Tibial artery (tissue), 4 donors: Measurements from ENCODE around the gene TUBA3E.
"Not testable (repeated sequence)": the region's sequence is repeated elsewhere in the genome, so short reads cannot be mapped to it uniquely, and the experiment has no call there.

Source experiments
- DNase-seq, 2 donors: peaks; one replicate each; pipeline ENCODE4 v3.0.0-alpha.2; 2019
- H3K27ac ChIP-seq, 2 donors: fragments of 200-600 bp; sonication (generic) in 1 of 2; 1 replicate in 1 of 2; 2 replicates in 1 of 2; pipeline ENCODE4 v1.5.1; 2018 to 2019; ENCODE audit warnings: mild to moderate bottlenecking in 1 of 2
- H3K27me3 ChIP-seq, 2 donors: fragments of 200-600 bp; sonication (generic) in 1 of 2; one replicate each; pipeline versions ENCODE4 v1.5.1 to v1.6.0; 2016 to 2019
- H3K36me3 ChIP-seq, 3 donors: fragments of 200-600 bp; sonication (generic) in 2 of 3; one replicate each; pipeline ENCODE4 v1.5.1; 2016 to 2019; ENCODE audit warnings: mild to moderate bottlenecking in 2 of 3
- H3K4me1 ChIP-seq, 4 donors: fragments of 200-600 bp; sonication (generic) in 2 of 4; 1 replicate in 3 of 4; 2 replicates in 1 of 4; pipeline ENCODE4 v1.5.1; 2016 to 2019
- H3K4me3 ChIP-seq, 2 donors: fragments of 200-600 bp; sonication (generic) in 1 of 2; 1 replicate in 1 of 2; 2 replicates in 1 of 2; pipeline ENCODE4 v1.5.1; 2018 to 2019; ENCODE audit warnings: mild to moderate bottlenecking in 2 of 2
- H3K9me3 ChIP-seq, 3 donors: fragments of 200-600 bp; sonication (generic) in 1 of 3; one replicate each; pipeline ENCODE4 v1.5.1; 2016 to 2019
- CTCF ChIP-seq, 2 experiments: fragments of 200-600 bp in 1 of 2; fragments of 450-650 bp in 1 of 2; IDR thresholded peaks; one replicate each; pipeline ENCODE4 v1.5.1; 2017 to 2019; ENCODE audit warnings: antibody characterized with exemption in 2 of 2, mild to moderate bottlenecking in 1 of 2, moderate library complexity in 1 of 2
- intact Hi-C: fragments of 100-400 bp; cut with DNase I; formaldehyde crosslinking; loops from one replicate; pipeline ENCODE4 v1.15.0; 2023; ENCODE audit warnings: low total_unique reads

Gene TUBA3E

GRCh38 chr2:130231656-130232055, 33.4 kb upstream of the TUBA3E start:
- intact Hi-C loops: no loop called here
- Histone ChIP-seq H3K4me1 (no peaks in the 10 kb centered on the region), H3K4me3 (no peak overlapping the region), H3K27me3 (peaks cover 0 to 19% of the 10 kb centered on the region in 2 donors), H3K27ac (no peak overlapping the region), H3K36me3 (no peaks in the 10 kb centered on the region), H3K9me3 (no peaks in the 10 kb centered on the region)
- no peak for DNase-seq
- TF ChIP-seq CTCF (IDR thresholded peaks at IDR 0.05): no peak

DNA sequence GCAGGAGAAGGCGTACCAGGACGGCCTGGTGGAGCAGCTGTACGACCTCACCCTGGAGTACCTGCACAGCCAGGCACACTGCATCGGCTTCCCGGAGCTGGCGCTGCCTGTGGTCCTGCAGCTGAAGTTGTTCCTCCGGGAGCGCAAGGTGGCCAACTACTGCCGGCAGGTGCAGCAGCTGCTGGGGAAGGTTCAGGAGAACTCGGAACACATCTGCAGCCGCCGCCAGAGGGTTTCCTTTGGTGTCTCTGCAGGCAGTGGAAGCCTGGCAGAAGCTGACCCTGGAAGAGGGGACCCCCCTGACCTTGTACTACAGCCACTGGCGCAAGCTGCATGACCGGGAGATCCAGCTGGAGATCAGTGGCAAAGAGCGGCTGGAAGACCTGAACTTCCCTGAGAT, 32.7 kb upstream of the TUBA3E start:
- intact Hi-C loops, H3K9me3 ChIP-seq, H3K27ac ChIP-seq, H3K36me3 ChIP-seq, DNase-seq, H3K4me1 ChIP-seq, H3K4me3 ChIP-seq: not testable (repeated sequence)
- peaks cover 0 to 19% of the 10 kb centered on the region in 2 donors for H3K27me3 ChIP-seq

DNA sequence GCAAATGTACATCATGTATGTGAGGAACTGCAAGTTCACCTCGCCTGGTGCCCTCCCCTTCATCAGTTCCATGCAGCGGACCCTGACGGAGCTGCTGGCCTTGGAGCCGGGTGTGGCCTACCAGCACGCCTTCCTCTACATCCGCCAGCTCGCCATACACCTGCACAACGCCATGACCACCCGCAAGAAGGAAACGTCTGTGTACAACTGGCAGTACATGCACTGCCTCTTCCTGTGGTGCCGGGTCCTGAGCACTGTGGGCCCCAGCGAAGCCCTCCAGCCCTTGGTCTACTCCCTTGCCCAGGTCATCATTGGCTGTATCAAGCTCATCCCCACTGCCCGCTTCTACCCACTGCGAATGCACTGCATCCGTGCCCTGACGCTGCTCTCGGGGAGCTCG, 32.1 kb upstream of the TUBA3E start:
- DNase-seq, H3K27ac ChIP-seq, intact Hi-C loops, H3K9me3 ChIP-seq, H3K4me3 ChIP-seq, H3K36me3 ChIP-seq, H3K4me1 ChIP-seq: not testable (repeated sequence)
- peaks cover 0 to 19% of the 10 kb centered on the region in 2 donors for H3K27me3 ChIP-seq

DNA sequence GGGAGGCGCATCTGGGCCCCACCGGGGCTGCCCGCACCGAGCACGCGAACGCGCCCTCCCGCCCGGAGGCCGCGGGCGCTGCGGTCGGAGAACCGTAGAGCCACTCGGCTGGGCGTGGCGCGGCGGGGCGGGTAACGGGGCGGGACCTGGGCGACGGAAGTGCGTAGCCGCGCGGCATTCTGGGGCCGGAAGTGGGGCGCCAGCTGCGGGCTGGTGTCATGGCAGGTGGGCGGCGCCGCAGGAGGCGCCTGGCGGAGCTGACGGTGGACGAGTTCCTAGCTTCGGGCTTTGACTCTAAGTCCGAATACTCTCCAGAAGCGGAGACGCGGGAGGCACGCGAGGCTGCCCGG, 30.9 kb upstream of the TUBA3E start:
- H3K9me3 ChIP-seq, H3K4me1 ChIP-seq, H3K36me3 ChIP-seq, intact Hi-C loops, H3K4me3 ChIP-seq, DNase-seq, H3K27ac ChIP-seq: not testable (repeated sequence)
- H3K27me3 ChIP-seq: peaks cover 0 to 19% of the 10 kb centered on the region in 2 donors

GRCh38 chr2:130228467-130229160, 30.4 kb upstream of the TUBA3E start:
- H3K4me1 ChIP-seq, H3K36me3 ChIP-seq, H3K9me3 ChIP-seq, H3K4me3 ChIP-seq, H3K27ac ChIP-seq, intact Hi-C loops, DNase-seq: not testable (repeated sequence)
- H3K27me3 ChIP-seq: peaks cover 0 to 19% of the 10 kb centered on the region in 2 donors

DNA sequence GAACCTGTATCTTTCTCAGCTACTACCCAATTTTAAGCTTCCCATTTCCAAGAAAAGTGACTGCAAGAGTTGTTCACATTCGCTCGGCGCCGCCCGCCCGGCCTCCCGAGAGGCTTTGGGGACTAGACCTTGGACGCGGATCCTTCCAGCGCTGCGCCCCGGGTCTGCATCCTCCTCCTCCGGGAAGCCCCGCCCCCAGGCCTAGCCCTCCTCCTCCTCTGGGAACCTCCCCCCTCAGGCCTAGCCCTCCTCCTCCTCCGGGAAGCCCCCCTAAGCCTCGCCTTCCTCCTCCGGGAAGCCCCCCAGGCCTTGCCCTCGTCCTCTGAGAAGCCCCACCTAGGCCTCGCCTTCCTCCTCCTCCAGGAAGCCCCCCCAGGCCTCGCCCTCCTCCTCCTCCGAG, 29.8 kb upstream of the TUBA3E start:
- H3K36me3 ChIP-seq, H3K4me3 ChIP-seq, intact Hi-C loops, H3K27ac ChIP-seq, H3K4me1 ChIP-seq, H3K9me3 ChIP-seq, DNase-seq: not testable (repeated sequence)
- peaks cover 0 to 19% of the 10 kb centered on the region in 2 donors for H3K27me3 ChIP-seq

- DNase-seq, H3K36me3 ChIP-seq, H3K9me3 ChIP-seq, H3K4me1 ChIP-seq, H3K27ac ChIP-seq, intact Hi-C loops, H3K4me3 ChIP-seq, H3K27me3 ChIP-seq: not testable (repeated sequence)
These were observed 24.3 kb upstream of the TUBA3E start for GRCh38 chr2:130222523-130222922.

DNA sequence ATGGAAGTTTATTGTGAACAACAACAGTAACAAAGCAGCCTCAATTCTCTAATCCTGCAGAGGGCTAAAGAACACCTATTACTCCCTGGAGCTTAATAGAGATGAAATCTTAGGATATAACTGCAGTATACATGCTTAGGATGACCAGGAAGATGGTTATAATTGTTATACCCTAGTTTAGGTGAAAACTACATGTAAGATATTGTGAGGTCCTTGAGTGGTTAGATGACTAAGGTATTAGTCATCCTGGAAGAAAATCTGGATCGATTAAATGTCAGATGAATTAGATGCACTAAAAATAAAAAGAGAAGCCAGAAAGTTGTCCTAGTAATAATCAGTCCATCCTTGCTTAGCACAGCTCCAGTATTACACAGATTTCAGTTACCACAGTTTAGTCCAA, 22.3 kb upstream of the TUBA3E start:
- H3K27ac ChIP-seq, H3K27me3 ChIP-seq, intact Hi-C loops, H3K9me3 ChIP-seq, H3K4me1 ChIP-seq, H3K36me3 ChIP-seq, H3K4me3 ChIP-seq, DNase-seq: not testable (repeated sequence)

- H3K4me3 ChIP-seq, H3K9me3 ChIP-seq, intact Hi-C loops, H3K27me3 ChIP-seq, H3K27ac ChIP-seq, DNase-seq, H3K4me1 ChIP-seq, H3K36me3 ChIP-seq: not testable (repeated sequence)
These were observed 20.9 kb upstream of the TUBA3E start for GRCh38 chr2:130219147-130219546.

DNA sequence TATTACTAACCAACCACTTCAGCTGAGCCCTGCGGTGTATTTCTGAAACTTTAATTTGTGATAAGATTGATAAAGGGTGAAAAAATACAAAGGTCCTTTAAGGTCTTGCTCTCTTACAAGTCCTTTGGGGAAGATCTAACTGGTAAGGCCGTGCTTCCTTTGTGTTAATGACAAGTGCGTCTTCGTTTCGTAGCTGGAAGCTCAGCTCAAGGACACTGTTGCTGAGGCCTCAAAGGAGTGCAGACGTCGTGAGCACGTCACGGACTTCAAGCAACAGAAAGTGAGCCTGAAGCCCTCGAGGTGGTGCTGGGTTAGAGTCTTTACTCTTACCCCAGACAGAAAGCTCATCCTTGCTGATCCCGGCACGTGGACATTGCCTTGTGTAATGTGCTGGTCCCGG, 8.8 kb upstream of the TUBA3E start:
- H3K36me3 ChIP-seq, H3K4me1 ChIP-seq, H3K27ac ChIP-seq, intact Hi-C loops, H3K9me3 ChIP-seq, H3K4me3 ChIP-seq, H3K27me3 ChIP-seq, DNase-seq: not testable (repeated sequence)

DNA sequence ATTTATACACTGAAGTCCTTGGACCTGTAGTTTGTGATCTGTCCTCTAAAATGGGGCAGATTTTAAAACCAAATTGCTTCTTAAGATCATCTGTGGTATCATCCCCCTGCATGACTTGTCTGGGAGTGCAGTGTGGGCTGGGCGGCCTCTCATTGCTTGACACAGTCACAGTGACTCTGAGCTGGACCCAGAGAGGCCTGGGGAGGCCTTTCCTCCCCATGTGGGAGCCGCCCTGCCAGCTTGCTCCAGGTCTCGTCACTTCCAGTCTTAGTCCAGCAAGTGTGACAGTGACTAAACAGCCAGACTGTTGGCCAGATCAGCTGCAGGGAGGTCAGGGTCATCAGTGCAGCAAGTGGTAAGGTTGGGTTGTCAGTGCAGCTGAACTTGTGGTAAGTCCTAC, 4.9 kb upstream of the TUBA3E start:
- intact Hi-C loops, H3K9me3 ChIP-seq, H3K36me3 ChIP-seq, H3K4me1 ChIP-seq, H3K27ac ChIP-seq, DNase-seq, H3K27me3 ChIP-seq, H3K4me3 ChIP-seq: not testable (repeated sequence)

DNA sequence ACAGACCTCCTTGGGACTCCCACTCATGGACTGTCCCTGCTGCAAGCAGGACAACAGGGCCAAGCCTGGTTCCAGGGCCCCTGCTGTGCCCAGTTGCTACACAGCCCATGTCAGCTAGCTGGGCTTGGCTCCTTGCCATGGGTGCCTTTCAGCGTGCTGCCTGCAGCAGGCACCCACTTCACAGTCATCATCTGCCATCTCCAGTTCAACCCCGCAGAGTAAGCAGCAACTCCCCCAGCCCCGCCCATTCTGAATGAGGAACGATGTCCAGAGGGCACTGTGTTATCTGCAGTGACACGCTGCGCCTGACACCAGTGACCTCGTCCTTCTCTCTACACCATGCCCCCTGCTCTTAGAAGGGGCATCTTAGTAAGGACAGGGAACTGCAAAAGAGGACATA, 4.3 kb upstream of the TUBA3E start:
- H3K9me3 ChIP-seq, H3K27ac ChIP-seq, DNase-seq, H3K27me3 ChIP-seq, intact Hi-C loops, H3K4me1 ChIP-seq, H3K4me3 ChIP-seq, H3K36me3 ChIP-seq: not testable (repeated sequence)

- DNase-seq, H3K9me3 ChIP-seq, intact Hi-C loops, H3K27me3 ChIP-seq, H3K4me1 ChIP-seq, H3K4me3 ChIP-seq, H3K27ac ChIP-seq, H3K36me3 ChIP-seq: not testable (repeated sequence)
These were observed 2.2 kb downstream of the TUBA3E start for GRCh38 chr2:130196052-130196451.

DNA sequence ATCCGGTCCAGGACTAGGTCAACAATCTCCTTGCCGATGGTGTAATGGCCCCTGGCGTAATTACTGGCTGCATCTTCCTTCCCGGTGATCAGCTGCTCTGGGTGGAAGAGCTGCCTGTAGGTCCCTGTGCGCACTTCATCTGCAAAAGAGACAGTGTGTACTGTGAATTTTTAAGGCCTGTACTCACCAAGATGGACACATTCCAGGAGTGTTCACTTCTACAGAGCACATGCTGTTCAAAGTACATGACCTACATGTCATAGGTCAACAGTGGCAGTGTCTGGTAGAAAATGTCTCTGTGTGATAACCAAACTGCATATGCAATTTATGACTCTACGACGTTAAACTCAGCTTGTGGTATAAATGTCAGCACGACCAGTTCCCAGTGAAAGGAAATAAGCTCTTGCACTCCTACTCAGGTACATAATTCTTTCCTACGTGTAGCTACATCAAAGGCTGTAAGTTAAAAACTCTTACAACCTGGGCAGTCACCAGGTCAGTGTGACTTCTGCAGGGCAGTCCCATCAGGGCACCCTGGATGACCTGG, 3.1 kb downstream of the TUBA3E start:
- H3K27ac ChIP-seq, H3K27me3 ChIP-seq, H3K4me1 ChIP-seq, H3K9me3 ChIP-seq, DNase-seq, intact Hi-C loops, H3K4me3 ChIP-seq: not testable (repeated sequence)
- H3K36me3 ChIP-seq: peaks cover 0 to 15% (median 7%) of the 10 kb centered on the region in 3 donors
